ENCODE measurements around the gene SARM1. TPM values are rescaled to one million over a fixed set of nuclear protein-coding genes. Genes with fewer than 3 reads are reported as not detected.
"Not testable (repeated sequence)": the region's sequence is repeated elsewhere in the genome, so short reads cannot be mapped to it uniquely, and the experiment has no call there.

The SARM1 gene
- total RNA-seq, 1 donor from 2014 or later, result 12.0 TPM

GRCh38 chr17:28338056-28338768 lies 33.3 kb upstream of the SARM1 start:
- Histone ChIP-seq H3K27me3 (ENCODE audit: control insufficient read depth, insufficient read depth, low read length) (no peaks in the 10 kb centered on the region), H3K36me3 (ENCODE audit: control insufficient read depth, insufficient read depth, low read length) (peaks cover 3% of the 10 kb centered on the region), H3K4me3 (ENCODE audit: low read depth, low read length) (no peak overlapping the region)
- no peak for TF ChIP-seq CTCF (IDR thresholded peaks at IDR 0.05; ENCODE audit: insufficient read depth, low read length, poor library complexity, severe bottlenecking)
- DNase-seq (ENCODE audit: low read depth), result no peak

- not testable (repeated sequence) for DNase-seq (ENCODE audit: low read depth); H3K27me3 ChIP-seq (ENCODE audit: control insufficient read depth, insufficient read depth, low read length); H3K4me3 ChIP-seq (ENCODE audit: low read depth, low read length)
These were observed 32.7 kb upstream of the SARM1 start for GRCh38 chr17:28338769-28339212.

GRCh38 chr17:28339431-28339830 lies 32.1 kb upstream of the SARM1 start:
- DNase-seq (ENCODE audit: low read depth), result no peak
- TF ChIP-seq CTCF (IDR thresholded peaks at IDR 0.05; ENCODE audit: insufficient read depth, low read length, poor library complexity, severe bottlenecking), result no peak
- peaks cover 3% of the 10 kb centered on the region for H3K36me3 ChIP-seq (ENCODE audit: control insufficient read depth, insufficient read depth, low read length)
- no peaks in the 10 kb centered on the region for H3K27me3 ChIP-seq (ENCODE audit: control insufficient read depth, insufficient read depth, low read length)
- H3K4me3 ChIP-seq (ENCODE audit: low read depth, low read length), result no peak overlapping the region

More at GRCh38 chr17:28338769-28339212, 32.7 kb upstream of the SARM1 start:
- H3K36me3 ChIP-seq (ENCODE audit: control insufficient read depth, insufficient read depth, low read length), result not testable (repeated sequence)

GRCh38 chr17:28340374-28340773 lies 31.1 kb upstream of the SARM1 start:
- TF ChIP-seq CTCF (IDR thresholded peaks at IDR 0.05; ENCODE audit: insufficient read depth, low read length, poor library complexity, severe bottlenecking), result no peak
- Histone ChIP-seq H3K36me3 (ENCODE audit: control insufficient read depth, insufficient read depth, low read length) (peaks cover 3% of the 10 kb centered on the region), H3K27me3 (ENCODE audit: control insufficient read depth, insufficient read depth, low read length) (no peaks in the 10 kb centered on the region), H3K4me3 (ENCODE audit: low read depth, low read length) (no peak overlapping the region)
- DNase-seq (ENCODE audit: low read depth), result no peak

GRCh38 chr17:28341516-28341915 lies 30.0 kb upstream of the SARM1 start:
- Histone ChIP-seq H3K36me3 (ENCODE audit: control insufficient read depth, insufficient read depth, low read length) (peaks cover 4% of the 10 kb centered on the region), H3K4me3 (ENCODE audit: low read depth, low read length) (no peak overlapping the region), H3K27me3 (ENCODE audit: control insufficient read depth, insufficient read depth, low read length) (no peaks in the 10 kb centered on the region)
- TF ChIP-seq CTCF (IDR thresholded peaks at IDR 0.05; ENCODE audit: insufficient read depth, low read length, poor library complexity, severe bottlenecking), result no peak
- no peak for DNase-seq (ENCODE audit: low read depth)

GRCh38 chr17:28342313-28342712 lies 29.2 kb upstream of the SARM1 start:
- peaks cover 4% of the 10 kb centered on the region for H3K36me3 ChIP-seq (ENCODE audit: control insufficient read depth, insufficient read depth, low read length)

More at GRCh38 chr17:28342313-28342712, 29.2 kb upstream of the SARM1 start:
- no peak overlapping the region for H3K4me3 ChIP-seq (ENCODE audit: low read depth, low read length)
- no peaks in the 10 kb centered on the region for H3K27me3 ChIP-seq (ENCODE audit: control insufficient read depth, insufficient read depth, low read length)
- DNase-seq (ENCODE audit: low read depth), result no peak
- no peak for TF ChIP-seq CTCF (IDR thresholded peaks at IDR 0.05; ENCODE audit: insufficient read depth, low read length, poor library complexity, severe bottlenecking)
